ENCODE measurements around the gene MRPL24. TPM values are rescaled to one million over a fixed set of nuclear protein-coding genes. Genes with fewer than 3 reads are reported as not detected.

Gene MRPL24
- total and polyA plus RNA-seq, 9 of the 15 experiments (the other 6 are each of a cell fraction or from before 2014, with no cell fraction given): 74.3 to 267 (median 113) TPM

GRCh38 chr1:156692925-156693847 is 47.7 kb downstream of the MRPL24 start (continued):
- TF ChIP-seq SAFB2 (IDR thresholded peaks at IDR 0.05; ENCODE audit: borderline replicate concordance, low read depth, low read length, severe bottlenecking): no peak
- no peak for TF ChIP-seq HNRNPH1 (optimal IDR thresholded peaks at IDR 0.05; ENCODE audit: low read depth, low read length)
- no peak; the same call in 1 of the 2 replicates for TF ChIP-seq TCF3 (CRISPR knock-in tag; IDR thresholded peaks at IDR 0.05)
- no peak for TF ChIP-seq XRCC3 (IDR thresholded peaks at IDR 0.05)
- TF ChIP-seq TBL1XR1 (IDR thresholded peaks at IDR 0.05; ENCODE audit: low read length in 2 of 2): no peak
- TF ChIP-seq UBTF (IDR thresholded peaks at IDR 0.05; ENCODE audit: borderline replicate concordance in 1 of 2, low read depth in 2 of 2, low read length in 2 of 2): no peak
- TF ChIP-seq DPF2 (IDR thresholded peaks at IDR 0.05): peak; percentile 93
- no peak for TF ChIP-seq FIP1L1 (IDR thresholded peaks at IDR 0.05; ENCODE audit: low read depth, low read length, poor library complexity, severe bottlenecking)
- no peak for TF ChIP-seq KAT7 (CRISPR knock-in tag; IDR thresholded peaks at IDR 0.05; ENCODE audit: borderline replicate concordance)
- no peak for TF ChIP-seq ETS1 (conservative IDR thresholded peaks at IDR 0.05; ENCODE audit: control insufficient read depth, low read depth, low read length)
- no peak for TF ChIP-seq SMAD1 (IDR thresholded peaks at IDR 0.05; ENCODE audit: low read depth, low read length, partially characterized antibody)
- TF ChIP-seq MECOM (CRISPR knock-in tag; IDR thresholded peaks at IDR 0.05): no peak
- TF ChIP-seq GATAD2B (IDR thresholded peaks at IDR 0.05; ENCODE audit: borderline replicate concordance): no peak; the same call in 1 of the 2 replicates
- TF ChIP-seq XRCC5 (IDR thresholded peaks at IDR 0.05; ENCODE audit: low read depth, low read length): 0 out of 2 replicates have a peak, but pooled peaks have one; percentile 2
- TF ChIP-seq, protein P1, sequence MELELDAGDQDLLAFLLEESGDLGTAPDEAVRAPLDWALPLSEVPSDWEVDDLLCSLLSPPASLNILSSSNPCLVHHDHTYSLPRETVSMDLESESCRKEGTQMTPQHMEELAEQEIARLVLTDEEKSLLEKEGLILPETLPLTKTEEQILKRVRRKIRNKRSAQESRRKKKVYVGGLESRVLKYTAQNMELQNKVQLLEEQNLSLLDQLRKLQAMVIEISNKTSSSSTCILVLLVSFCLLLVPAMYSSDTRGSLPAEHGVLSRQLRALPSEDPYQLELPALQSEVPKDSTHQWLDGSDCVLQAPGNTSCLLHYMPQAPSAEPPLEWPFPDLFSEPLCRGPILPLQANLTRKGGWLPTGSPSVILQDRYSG (tag; conservative IDR thresholded peaks at IDR 0.05; ENCODE audit: low read depth): no peak
- TF ChIP-seq CXXC5 (CRISPR knock-in tag; IDR thresholded peaks at IDR 0.05): peak; percentile 32
- TF ChIP-seq ZNF695 (CRISPR knock-in tag; IDR thresholded peaks at IDR 0.05): no peak
- TF ChIP-seq MED1 (CRISPR knock-in tag; IDR thresholded peaks at IDR 0.05; ENCODE audit: borderline replicate concordance): no peak
- no peak for TF ChIP-seq DMBX1 (CRISPR knock-in tag; IDR thresholded peaks at IDR 0.05; ENCODE audit: borderline replicate concordance)
- TF ChIP-seq ZNF561 (CRISPR knock-in tag; conservative IDR thresholded peaks at IDR 0.05): no peak
- TF ChIP-seq KDM1A (IDR thresholded peaks at IDR 0.05): 0 out of 4 replicates have a peak, but pooled peaks of 1 of the 2 experiments have one; percentile 12
- no peak for TF ChIP-seq SIX5 (IDR thresholded peaks at IDR 0.05; ENCODE audit: borderline replicate concordance in 1 of 2, insufficient read depth in 1 of 2, low read depth in 1 of 2, low read length in 2 of 2)
